Activated B cell treated with CpG ODN at 0.5 μM for 24 hours (primary cell): Measurements from ENCODE around the gene F11. TPM values are rescaled to one million over a fixed set of nuclear protein-coding genes. Genes with fewer than 3 reads are reported as not detected.

Source experiments
- ATAC-seq: fragments of 200-7000 bp; cut with Tn5 transposase; one replicate; pipeline ENCODE4 v1.10.0; 2021; ENCODE audit warnings: low read depth, mild to moderate bottlenecking, moderate library complexity
- CTCF ChIA-PET: fragments of 350-600 bp; sonication (Branson Sonifier 250); formaldehyde crosslinking; loops from one replicate; lab custom pipeline; 2021; ENCODE audit warnings: antibody characterized with exemption; lab: Charles Lee
- POLR2A ChIA-PET: fragments of 350-600 bp; sonication (Branson Sonifier 250); formaldehyde crosslinking; loops from one replicate; lab custom pipeline; 2021; ENCODE audit warnings: antibody characterized with exemption; lab: Charles Lee
- DNase-seq: peaks from one replicate; pipeline ENCODE4 v3.0.0; 2022
- H3K27ac Mint-ChIP-seq: one replicate; pipeline ENCODE4 v1.8.0; 2020; ENCODE audit warnings: mixed read lengths
- H3K27me3 Mint-ChIP-seq: one replicate; pipeline ENCODE4 v1.8.0; 2021; ENCODE audit warnings: mixed read lengths
- H3K36me3 Mint-ChIP-seq: one replicate; pipeline ENCODE4 v1.8.0; 2021; ENCODE audit warnings: low read depth, mixed read lengths
- H3K4me1 Mint-ChIP-seq: one replicate; pipeline ENCODE4 v1.8.0; 2021; ENCODE audit warnings: mixed read lengths
- H3K4me3 Mint-ChIP-seq: one replicate; pipeline ENCODE4 v1.8.0; 2020; ENCODE audit warnings: mild to moderate bottlenecking, mixed read lengths
- H3K9me3 Mint-ChIP-seq: one replicate; pipeline ENCODE4 v1.8.0; 2020; ENCODE audit warnings: mixed read lengths
- intact Hi-C: fragments of 100-400 bp; cut with micrococcal nuclease; formaldehyde crosslinking; loops from one replicate; pipeline ENCODE4 v1.15.1; 2024
- total RNA-seq: library from RNA; stranded (reverse); gene quantifications from 2 replicates; pipeline ENCODE4 v1.2.3, GENCODE V29; 2022
- TF ChIP-seq, protein P1 (sequence below): fragments of 200-600 bp; IDR thresholded peaks from one replicate; pipeline ENCODE4 v1.8.0; 2022; ENCODE audit warnings: antibody characterized with exemption, mild to moderate bottlenecking

Gene F11
- total RNA-seq, 1 donor from 2014 or later: not detected

DNA sequence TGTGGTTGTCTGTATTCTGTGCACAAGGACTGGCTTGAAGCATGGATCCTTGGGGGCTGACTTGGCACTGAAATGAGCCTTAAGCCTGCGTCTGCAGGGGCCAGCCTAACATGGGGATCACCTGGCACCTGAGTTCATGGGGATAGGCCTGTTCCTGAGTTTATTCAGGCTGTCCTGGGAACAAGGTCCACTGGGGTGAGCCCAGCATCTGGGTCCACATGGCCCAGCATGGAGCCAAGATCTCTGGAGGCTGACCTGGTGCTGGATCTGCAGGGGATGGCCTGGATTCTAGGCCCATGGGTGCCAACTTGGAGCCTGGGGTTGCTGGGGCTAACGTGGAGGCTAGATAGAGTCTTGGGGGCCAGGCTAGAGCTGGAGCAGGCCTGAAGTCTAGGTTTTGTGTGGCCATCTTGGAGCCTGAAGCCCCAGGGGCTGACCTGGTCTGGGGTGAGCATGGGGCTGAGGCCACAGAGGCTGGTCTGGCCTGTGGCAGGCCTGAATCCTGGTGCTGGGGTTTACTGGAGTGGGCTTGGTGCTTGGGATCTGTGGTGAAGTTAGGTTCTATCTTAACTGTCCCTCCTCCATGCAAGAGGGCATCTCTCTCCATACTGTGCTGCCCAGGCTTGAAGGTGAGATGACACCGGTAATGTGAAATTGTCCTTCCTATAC is 39.3 kb upstream of the F11 start:
- CTCF ChIA-PET: no interaction called here
- no peak overlapping the region for H3K4me3 Mint-ChIP-seq
- DNase-seq: no peak
- POLR2A ChIA-PET: no interaction called here
- no peak overlapping the region for H3K27ac Mint-ChIP-seq
- TF ChIP-seq, protein P1, sequence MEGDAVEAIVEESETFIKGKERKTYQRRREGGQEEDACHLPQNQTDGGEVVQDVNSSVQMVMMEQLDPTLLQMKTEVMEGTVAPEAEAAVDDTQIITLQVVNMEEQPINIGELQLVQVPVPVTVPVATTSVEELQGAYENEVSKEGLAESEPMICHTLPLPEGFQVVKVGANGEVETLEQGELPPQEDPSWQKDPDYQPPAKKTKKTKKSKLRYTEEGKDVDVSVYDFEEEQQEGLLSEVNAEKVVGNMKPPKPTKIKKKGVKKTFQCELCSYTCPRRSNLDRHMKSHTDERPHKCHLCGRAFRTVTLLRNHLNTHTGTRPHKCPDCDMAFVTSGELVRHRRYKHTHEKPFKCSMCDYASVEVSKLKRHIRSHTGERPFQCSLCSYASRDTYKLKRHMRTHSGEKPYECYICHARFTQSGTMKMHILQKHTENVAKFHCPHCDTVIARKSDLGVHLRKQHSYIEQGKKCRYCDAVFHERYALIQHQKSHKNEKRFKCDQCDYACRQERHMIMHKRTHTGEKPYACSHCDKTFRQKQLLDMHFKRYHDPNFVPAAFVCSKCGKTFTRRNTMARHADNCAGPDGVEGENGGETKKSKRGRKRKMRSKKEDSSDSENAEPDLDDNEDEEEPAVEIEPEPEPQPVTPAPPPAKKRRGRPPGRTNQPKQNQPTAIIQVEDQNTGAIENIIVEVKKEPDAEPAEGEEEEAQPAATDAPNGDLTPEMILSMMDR: no peak
- ATAC-seq: no peak
- no peaks in the 10 kb centered on the region for H3K4me1 Mint-ChIP-seq
- H3K27me3 Mint-ChIP-seq: peaks cover 6% of the 10 kb centered on the region
- H3K9me3 Mint-ChIP-seq: peaks cover 21% of the 10 kb centered on the region
- no peaks in the 10 kb centered on the region for H3K36me3 Mint-ChIP-seq
- intact Hi-C loops: no loop called here

DNA sequence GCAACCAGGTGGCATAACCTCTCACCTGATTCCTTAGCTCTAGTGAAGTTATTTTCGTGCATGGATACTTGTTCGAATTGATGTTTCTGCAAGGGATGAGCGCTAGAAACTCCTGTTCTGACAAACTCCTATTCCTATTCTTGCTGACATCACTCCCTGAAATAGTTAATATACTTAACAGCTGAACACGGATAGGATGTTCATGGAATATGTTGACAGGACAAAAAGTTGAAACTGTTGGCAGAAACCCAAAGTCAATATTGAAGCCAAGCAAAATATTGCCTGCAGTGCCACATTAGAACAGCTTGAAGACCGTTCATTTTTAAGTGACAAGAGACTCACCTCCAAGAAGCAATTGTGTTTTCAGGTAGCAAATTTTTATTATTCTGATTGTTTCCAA is 38.8 kb upstream of the F11 start, which contains the start of gene KLKB1:
Gene KLKB1 (plus strand): TSS at position 287 of the 400 bp plus-strand sequence. CDS start 689 bp downstream, outside the sequence.
- H3K36me3 Mint-ChIP-seq: no peaks in the 10 kb centered on the region
- H3K9me3 Mint-ChIP-seq: peaks cover 21% of the 10 kb centered on the region
- H3K27me3 Mint-ChIP-seq: peaks cover 6% of the 10 kb centered on the region
- no peaks in the 10 kb centered on the region for H3K4me1 Mint-ChIP-seq
- H3K27ac Mint-ChIP-seq: no peak within 1 kb of the TSS
- POLR2A ChIA-PET: no interaction called here
- ATAC-seq (no peak), DNase-seq (no peak)
- no peak within 1 kb of the TSS for H3K4me3 Mint-ChIP-seq
- TF ChIP-seq, protein P1: no peak
- CTCF ChIA-PET: no interaction called here
- intact Hi-C loops: no loop called here

DNA sequence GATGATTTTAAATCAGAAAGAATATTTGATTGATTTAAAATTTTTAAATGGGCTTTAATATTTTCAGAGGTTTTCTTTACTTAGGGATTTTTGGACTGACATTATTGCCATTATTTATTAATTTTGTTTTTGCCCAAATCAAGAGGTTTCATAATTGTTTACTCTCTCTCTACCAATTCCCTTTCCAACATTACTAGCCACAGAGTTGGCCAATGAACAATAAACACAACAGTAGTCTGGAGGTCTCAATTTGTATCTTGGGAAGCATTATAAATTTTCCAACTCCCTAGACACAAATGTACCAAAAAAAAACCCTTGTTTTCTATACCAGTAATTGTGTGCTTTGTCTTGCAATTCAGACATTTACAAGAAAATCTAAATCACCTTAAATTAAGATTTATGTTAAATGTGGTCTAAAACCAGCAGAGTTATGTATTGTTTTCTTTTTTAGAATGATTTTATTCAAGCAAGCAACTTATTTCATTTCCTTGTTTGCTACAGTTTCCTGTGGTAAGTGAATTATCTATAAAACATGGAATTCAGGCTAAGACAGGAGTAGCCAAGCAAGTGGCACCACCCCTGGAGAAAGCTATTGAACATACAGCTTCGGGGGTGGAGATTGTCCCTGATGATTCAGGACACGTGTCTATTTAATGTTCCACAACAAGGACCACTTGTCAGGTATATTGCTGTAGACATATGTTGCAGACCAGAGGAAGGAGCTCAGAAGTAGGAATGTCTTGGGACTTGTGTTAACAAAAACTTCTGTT is 38.1 kb upstream of the F11 start:
- H3K4me1 Mint-ChIP-seq: no peaks in the 10 kb centered on the region

DNA sequence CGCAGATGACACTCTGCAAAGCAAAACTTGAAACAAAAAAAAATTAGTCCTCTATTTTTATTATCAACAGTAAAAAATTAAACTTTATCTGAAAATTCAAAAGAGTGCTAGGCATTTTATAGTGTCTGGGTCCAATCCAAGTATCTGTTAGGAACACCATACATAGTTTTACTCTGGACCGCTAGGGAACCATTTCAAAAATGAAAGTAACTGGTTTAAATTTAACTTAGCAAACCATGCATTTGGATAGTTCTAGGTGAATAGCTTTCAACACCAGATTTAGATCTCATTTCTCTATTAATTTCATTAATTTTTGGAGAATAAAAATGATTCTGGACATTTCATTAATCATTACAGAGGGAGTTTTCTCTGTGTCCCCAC is 37.5 kb upstream of the F11 start:
- DNase-seq: no peak

More for the DNA sequence above, 38.1 kb upstream of the F11 start:
- TF ChIP-seq, protein P1: no peak
- H3K36me3 Mint-ChIP-seq: no peaks in the 10 kb centered on the region
- H3K4me3 Mint-ChIP-seq: no peak overlapping the region
- peaks cover 6% of the 10 kb centered on the region for H3K27me3 Mint-ChIP-seq
- DNase-seq (no peak), ATAC-seq (no peak)
- ChIA-PET CTCF (no interaction called here), POLR2A (no interaction called here)
- H3K9me3 Mint-ChIP-seq: peaks cover 20% of the 10 kb centered on the region
- intact Hi-C loops: no loop called here
- H3K27ac Mint-ChIP-seq: no peak overlapping the region

DNA sequence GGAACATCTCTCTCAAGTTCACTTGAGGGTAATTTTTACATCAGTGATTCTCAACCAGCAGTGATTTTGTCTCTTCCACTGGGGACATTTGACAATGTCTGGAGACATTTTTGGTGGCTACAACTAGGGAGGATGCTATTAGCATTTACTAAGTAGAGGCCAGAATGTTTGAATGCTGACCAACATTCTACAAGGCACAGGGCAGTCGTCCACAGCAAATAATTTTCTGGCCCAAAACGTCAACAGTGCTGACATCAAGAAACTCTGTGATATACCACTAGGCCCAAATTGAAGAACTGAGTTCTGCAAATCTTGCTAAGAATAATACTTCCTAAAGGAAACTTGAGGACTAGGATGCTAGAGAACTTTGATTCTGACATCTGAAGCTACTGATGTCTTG is 31.6 kb upstream of the F11 start:
- no peak for ATAC-seq
- Mint-ChIP-seq H3K9me3 (no peaks in the 10 kb centered on the region), H3K4me1 (no peaks in the 10 kb centered on the region), H3K36me3 (no peaks in the 10 kb centered on the region), H3K27me3 (no peaks in the 10 kb centered on the region), H3K4me3 (no peak overlapping the region), H3K27ac (no peak overlapping the region)
- intact Hi-C loops: no loop called here
- DNase-seq: no peak
- ChIA-PET POLR2A (no interaction called here), CTCF (no interaction called here)
- TF ChIP-seq, protein P1: no peak

More for the DNA sequence above, 37.5 kb upstream of the F11 start:
- TF ChIP-seq, protein P1: no peak
- intact Hi-C loops: no loop called here
- H3K36me3 Mint-ChIP-seq: no peaks in the 10 kb centered on the region
- ChIA-PET CTCF (no interaction called here), POLR2A (no interaction called here)
- H3K4me1 Mint-ChIP-seq: no peaks in the 10 kb centered on the region
- peaks cover 17% of the 10 kb centered on the region for H3K9me3 Mint-ChIP-seq
- peaks cover 2% of the 10 kb centered on the region for H3K27me3 Mint-ChIP-seq
- H3K4me3 Mint-ChIP-seq: no peak overlapping the region
- no peak for ATAC-seq
- no peak overlapping the region for H3K27ac Mint-ChIP-seq
